Heart left ventricle (tissue), 16 donors: ENCODE data around the gene PLCB4. TPM values are rescaled to one million over a fixed set of nuclear protein-coding genes. Genes with fewer than 3 reads are reported as not detected.

Source experiments
- ATAC-seq, 4 donors: fragments of 200-7000 bp; cut with Tn5 transposase; one replicate each; pipeline ENCODE4 v1.9.1; 2020 to 2022; ENCODE audit warnings: moderate library complexity in 4 of 4, mild to moderate bottlenecking in 3 of 4, moderate number of reproducible peaks in 1 of 4
- DNase-seq, 5 donors: peaks; one replicate each; pipeline ENCODE4 v3.0.0-alpha.2; 2020
- H3K27ac ChIP-seq, 12 donors: fragments of 200-600 bp; sonication (generic) in 4 of 12; one replicate each; pipeline versions ENCODE4 v1.5.0 to v1.8.0; 2016 to 2022; ENCODE audit warnings: mild to moderate bottlenecking in 2 of 12
- H3K27me3 ChIP-seq, 9 donors: fragments of 200-600 bp; sonication (generic) in 2 of 9; one replicate each; pipeline versions ENCODE4 v1.5.1 to v1.8.0; 2016 to 2022; ENCODE audit warnings: mild to moderate bottlenecking in 3 of 9
- H3K36me3 ChIP-seq, 9 donors: fragments of 200-600 bp; sonication (generic) in 2 of 9; one replicate each; pipeline versions ENCODE4 v1.5.0 to v1.8.0; 2018 to 2022; ENCODE audit warnings: mild to moderate bottlenecking in 2 of 9
- H3K4me1 ChIP-seq, 12 donors: fragments of 200-600 bp; sonication (generic) in 4 of 12; one replicate each; pipeline versions ENCODE4 v1.5.0 to v1.8.0; 2016 to 2022; ENCODE audit warnings: mild to moderate bottlenecking in 3 of 12
- H3K4me3 ChIP-seq, 12 donors: fragments of 200-600 bp; sonication (generic) in 4 of 12; one replicate each; pipeline versions ENCODE4 v1.5.0 to v1.8.0; 2017 to 2022; ENCODE audit warnings: mild to moderate bottlenecking in 9 of 12, moderate library complexity in 4 of 12
- H3K9me3 ChIP-seq, 12 donors: fragments of 200-600 bp; sonication (generic) in 4 of 12; one replicate each; pipeline versions ENCODE4 v1.5.0 to v1.8.0; 2016 to 2022; ENCODE audit warnings: mild to moderate bottlenecking in 1 of 12
- CTCF ChIP-seq, 12 donors: fragments of 200-600 bp; sonication (generic) in 4 of 12; IDR thresholded peaks; one replicate each; pipeline versions ENCODE4 v1.5.0 to v1.8.0; 2018 to 2022; ENCODE audit warnings: antibody characterized with exemption in 12 of 12, mild to moderate bottlenecking in 5 of 12
- POLR2A ChIP-seq, 2 donors: fragments of 450-650 bp; IDR thresholded peaks; one replicate each; pipeline ENCODE4 v1.6.1; 2017; ENCODE audit warnings: antibody characterized with exemption in 2 of 2, mild to moderate bottlenecking in 2 of 2, moderate library complexity in 2 of 2
- WGBS, 4 donors: extraction: QIAGEN DNeasy Blood & Tissue Kit in 2 of 4; methylation state at CpG; one replicate each; pipeline versions ENCODE4 v1.1.5 to v1.1.7; 2013 to 2018; 5-methylcytosine and 5-hydroxymethylcytosine counted together
- intact Hi-C, 10 donors: fragments of 100-400 bp; cut with DNase I; formaldehyde crosslinking; loops; one replicate each; pipeline versions ENCODE4 v1.11.1 to v1.14.2; 2022
- polyA plus RNA-seq, 2 donors: library from polyadenylated mRNA; stranded (reverse); fragments of 200-250 nt; gene quantifications; one replicate each; pipeline ENCODE4 v1.2.3, GENCODE V29; 2013
- total RNA-seq, 9 donors: library from RNA; depleted of rRNA in 2 of 9; stranded (reverse); fragments of >200 nt in 2 of 9; fragmentation: NEBNext Ultra II Directional in 3 of 9; extraction: Animal tissue kit (Norgen Biotek cat#: 25700) in 3 of 9; gene quantifications; one replicate each; pipeline versions ENCODE4 v1.1.0 to v1.2.4, GENCODE V29; 2016 to 2023
- donor health status: ischemic (EF 13 %, LVEDD 7.1; RV severe dilation, severe dysfunction).
- donor health status: healthy with polysubstance abuse.
- donor health status: DM: no; HTN: yes; CAD: no.
- donor health status: DM: no; HTN: no; CAD: no.
- donor health status: ischemic (EF 25% LVEDD 6.9; RV normal size, moderate dysfunction).
- donor health status: ischemic (EF 25% LVEDD 5.7; RV mildly dilated, moderate dysfunction).
- donor health status: healthy.
- donor health status: DM: yes; HTN: yes; CAD: no.
- donor health status: ischemic (EF 35%, LVEDD 5.7; RV mildly dilated, moderate dysfunction).
- donor health status: nonischemic (EF 11% LVEDD 7.7; RV severe dilation, severe dysfunction).
- donor health status: DM: yes; HTN: yes; CAD: no.
- donor health status: PGD.
- donor health status: ischemic (EF 29% LVEDD 5.4; RV normal size, mild dysfunction).
- donor health status: nonischemic (EF 23%, LVEDD 6.1; RV moderate dilation, normal function).

PLCB4 gene
- total and polyA plus RNA-seq, 11 donors: 8.4 to 31.8 (median 18.5) TPM

DNA sequence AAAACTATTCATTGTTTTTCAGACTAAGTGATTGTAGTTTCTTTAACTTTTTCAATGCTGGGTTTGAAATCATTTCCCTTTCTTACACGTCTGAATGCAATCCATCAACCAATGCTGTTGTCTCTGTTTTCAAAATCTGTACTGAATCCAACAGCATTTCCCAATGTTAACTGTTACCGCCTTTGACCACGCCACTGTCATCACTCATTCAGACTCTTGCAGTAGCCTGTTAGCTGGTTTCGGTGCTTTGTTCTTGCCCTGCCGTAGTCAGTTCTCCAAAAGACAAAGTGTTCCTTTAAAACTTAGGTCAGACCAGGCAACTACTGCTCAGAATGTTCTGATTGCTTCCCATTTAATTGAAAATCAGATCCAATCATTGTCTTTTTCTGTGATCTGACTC is 131.3 kb downstream of the PLCB4 start:
- ATAC-seq (peak in 2 of 4 donors; percentile 51 to 53), DNase-seq (no peak)
- Histone ChIP-seq H3K9me3 (peaks cover 0 to 3% (median 0%) of the 10 kb centered on the region in 12 donors), H3K4me3 (no peak overlapping the region), H3K27ac (no peak overlapping the region), H3K36me3 (no peaks in the 10 kb centered on the region), H3K27me3 (no peaks in the 10 kb centered on the region), H3K4me1 (peaks cover 0 to 53% (median 28%) of the 10 kb centered on the region in 12 donors)
- 75 to 84% (median 80%) methylated on average over 5 of the region's 5 CpGs for WGBS, 4 donors
- intact Hi-C loops: no loop called here
- TF ChIP-seq CTCF (IDR thresholded peaks at IDR 0.05) (no peak), POLR2A (IDR thresholded peaks at IDR 0.05) (no peak)

GRCh38 chr20:9200620-9201019 is 131.7 kb downstream of the PLCB4 start:
- 68 to 81% (median 73%) methylated on average over 1 of the region's 1 CpG for WGBS, 4 donors
- H3K27me3 ChIP-seq: no peaks in the 10 kb centered on the region
- ATAC-seq: peak in 1 of 4 donors; percentile 37

DNA sequence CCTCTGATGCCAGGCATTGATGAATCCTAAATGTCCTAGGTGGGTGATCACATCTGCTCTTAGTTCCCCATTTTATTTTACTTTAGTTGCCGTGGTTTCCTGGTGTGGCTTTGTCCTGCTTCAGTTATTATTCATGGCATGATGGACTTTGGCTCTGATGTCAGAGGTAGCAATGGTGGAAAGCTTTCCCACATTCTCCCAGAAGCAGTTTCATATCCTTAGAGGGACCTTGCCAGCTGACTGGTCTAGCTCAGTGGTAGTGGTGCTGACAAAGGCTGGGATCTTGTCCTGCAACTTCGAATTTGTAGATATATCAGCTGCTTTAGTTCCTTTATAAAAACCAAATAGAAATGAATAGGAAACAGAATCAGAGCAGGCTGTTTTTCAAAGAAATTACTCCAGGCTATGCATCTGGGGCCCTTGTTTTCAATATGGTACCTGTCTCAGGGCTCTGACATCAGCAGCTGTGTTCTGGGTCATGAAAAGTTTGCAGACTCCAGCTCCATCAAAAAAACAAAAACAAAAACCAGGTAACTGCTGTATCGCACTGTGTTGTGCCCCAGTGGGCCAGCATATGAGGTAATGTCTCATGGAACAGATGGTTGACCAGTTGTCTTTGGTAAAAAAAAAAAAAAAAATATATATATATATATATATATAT is 133.7 kb downstream of the PLCB4 start:
- intact Hi-C loops: no loop called here
- TF ChIP-seq POLR2A (IDR thresholded peaks at IDR 0.05): no peak
- TF ChIP-seq CTCF (IDR thresholded peaks at IDR 0.05): no peak
- peaks cover 0 to 54% (median 23%) of the 10 kb centered on the region in 12 donors for H3K4me1 ChIP-seq
- WGBS, 4 donors: 81 to 90% (median 82%) methylated on average over 3 of the region's 3 CpGs
- peak overlapping the region in 1 of 12 donors; percentile 47 for H3K27ac ChIP-seq
- DNase-seq (no peak), ATAC-seq (peak in 1 of 4 donors; percentile 46)
- no peak overlapping the region for H3K4me3 ChIP-seq
- H3K27me3 ChIP-seq: no peaks in the 10 kb centered on the region
- H3K9me3 ChIP-seq: peaks cover 0 to 3% (median 0%) of the 10 kb centered on the region in 12 donors
- H3K36me3 ChIP-seq: no peaks in the 10 kb centered on the region

More at GRCh38 chr20:9200620-9201019, 131.7 kb downstream of the PLCB4 start:
- intact Hi-C loops: no loop called here
- no peak for TF ChIP-seq CTCF (IDR thresholded peaks at IDR 0.05)
- TF ChIP-seq POLR2A (IDR thresholded peaks at IDR 0.05): no peak
- Histone ChIP-seq H3K4me1 (peaks cover 0 to 53% (median 25%) of the 10 kb centered on the region in 12 donors), H3K27ac (no peak overlapping the region), H3K36me3 (no peaks in the 10 kb centered on the region), H3K9me3 (peaks cover 0 to 3% (median 0%) of the 10 kb centered on the region in 12 donors), H3K4me3 (no peak overlapping the region)
- no peak for DNase-seq

GRCh38 chr20:9203081-9203447 is 134.2 kb downstream of the PLCB4 start:
- intact Hi-C loops: no loop called here
- Histone ChIP-seq H3K4me3 (no peak overlapping the region), H3K27ac (no peak overlapping the region), H3K9me3 (no peaks in the 10 kb centered on the region), H3K4me1 (peaks cover 0 to 54% (median 22%) of the 10 kb centered on the region in 12 donors), H3K27me3 (no peaks in the 10 kb centered on the region), H3K36me3 (no peaks in the 10 kb centered on the region)
- TF ChIP-seq CTCF (IDR thresholded peaks at IDR 0.05) (no peak), POLR2A (IDR thresholded peaks at IDR 0.05) (no peak)
- DNase-seq: no peak
- ATAC-seq: no peak
